Caco-2 (cell line): ENCODE results near the gene GPER1. TPM values are rescaled to one million over a fixed set of nuclear protein-coding genes. Genes with fewer than 3 reads are reported as not detected.

Experiments
- BruUV-seq: library from RNA; stranded (reverse); fragments of 400-500 nt; replicated peaks from 2 replicates; lab custom pipeline; 2021; lab: Mats Ljungman, UMichigan
- CTCF ChIA-PET: fragments of 300-600 bp; sonication (Branson Sonifier 250); formaldehyde crosslinking; loops from one replicate; lab custom pipeline; 2022; ENCODE audit warnings: antibody characterized with exemption; lab: Charles Lee
- POLR2A ChIA-PET: fragments of 300-600 bp; sonication (Branson Sonifier 250); formaldehyde crosslinking; loops from one replicate; lab custom pipeline; 2022; ENCODE audit warnings: antibody characterized with exemption; lab: Charles Lee
- DNase-seq, 2 experiments: peaks; one replicate each; pipeline versions ENCODE4 v3.0.0 to v3.0.0-alpha.2; 2020 to 2022
- H3K27me3 ChIP-seq: replicated peaks from 2 replicates; pipeline ENCODE4 v1.6.0; 2011; ENCODE audit warnings: low read length; ENCODE audit not compliant: control insufficient read depth, insufficient read depth
- H3K36me3 ChIP-seq: 2 replicates; pipeline ENCODE4 v1.5.1; 2011; ENCODE audit warnings: low read length; ENCODE audit not compliant: control insufficient read depth, insufficient read depth
- H3K4me1 ChIP-seq: fragments of 250-450 bp; sonication (Bioruptor Pico); 2 replicates; pipeline ENCODE4 v1.5.1; 2020; ENCODE audit warnings: mild to moderate bottlenecking
- H3K4me3 ChIP-seq: 2 replicates; pipeline ENCODE4 v1.5.1; 2011; ENCODE audit warnings: low read depth, mild to moderate bottlenecking, control low read depth, low read length
- H3K9me3 ChIP-seq: fragments of 250-450 bp; sonication (Bioruptor Pico); 2 replicates; pipeline ENCODE4 v1.5.1; 2020; ENCODE audit warnings: mild to moderate bottlenecking, moderate library complexity
- H3K27ac Mint-ChIP-seq: one replicate; pipeline ENCODE4 v1.8.0; 2022; ENCODE audit warnings: mixed read lengths; ENCODE audit not compliant: unreplicated experiment
- H3K27me3 Mint-ChIP-seq: one replicate; pipeline ENCODE4 v1.8.0; 2022; ENCODE audit warnings: mixed read lengths; ENCODE audit not compliant: insufficient read depth, unreplicated experiment
- H3K36me3 Mint-ChIP-seq: one replicate; pipeline ENCODE4 v1.8.0; 2022; ENCODE audit warnings: mild to moderate bottlenecking, mixed read lengths; ENCODE audit not compliant: insufficient read depth, unreplicated experiment
- H3K4me1 Mint-ChIP-seq: one replicate; pipeline ENCODE4 v1.8.0; 2022; ENCODE audit warnings: low read depth, mixed read lengths; ENCODE audit not compliant: unreplicated experiment
- H3K4me3 Mint-ChIP-seq: one replicate; pipeline ENCODE4 v1.8.0; 2022; ENCODE audit warnings: mild to moderate bottlenecking, moderate library complexity, mixed read lengths; ENCODE audit not compliant: unreplicated experiment
- H3K9me3 Mint-ChIP-seq: one replicate; pipeline ENCODE4 v1.8.0; 2022; ENCODE audit warnings: mixed read lengths; ENCODE audit not compliant: unreplicated experiment
- CTCF ChIP-seq, 2 experiments: fragments of 200-600 bp in 1 of 2; IDR thresholded peaks; 1 replicate in 1 of 2; 2 replicates in 1 of 2; pipeline versions ENCODE4 v1.5.1 to v1.8.0; 2011 to 2022; ENCODE audit warnings: antibody characterized with exemption in 1 of 2, control low read depth in 1 of 2, inconsistent platforms in 1 of 2, low read depth in 1 of 2, low read length in 1 of 2, mild to moderate bottlenecking in 1 of 2, moderate library complexity in 1 of 2; ENCODE audit not compliant: insufficient read depth in 1 of 2, severe bottlenecking in 1 of 2, unreplicated experiment in 1 of 2
- intact Hi-C: fragments of 100-400 bp; cut with micrococcal nuclease; formaldehyde crosslinking; loops from one replicate; pipeline ENCODE4 v1.10.0; 2022; ENCODE audit not compliant: unreplicated experiment
- total RNA-seq: library from RNA; stranded (reverse); gene quantifications from 2 replicates; pipeline ENCODE4 v1.2.3, GENCODE V29; 2022

GPER1 gene
- total RNA-seq, 1 experiment from 2014 or later: 0.25 TPM

- Mint-ChIP-seq H3K9me3 (no peaks in the 10 kb centered on the region), H3K4me1 (no peaks in the 10 kb centered on the region), H3K27ac (no peak overlapping the region), H3K36me3 (no peaks in the 10 kb centered on the region), H3K4me3 (no peak overlapping the region), H3K27me3 (no peaks in the 10 kb centered on the region)
- no TSS peak for BruUV-seq
- no peak overlapping the region for H3K4me3 ChIP-seq
- DNase-seq: no peak
- ChIA-PET CTCF (no interaction called here), POLR2A (no interaction called here)
- no peak for TF ChIP-seq CTCF (IDR thresholded peaks at IDR 0.05; ENCODE audit: insufficient read depth in 1 of 2, low read depth in 1 of 2, low read length in 1 of 2, severe bottlenecking in 1 of 2, unreplicated experiment in 1 of 2)
- no peaks in the 10 kb centered on the region for H3K9me3 ChIP-seq
- no peaks in the 10 kb centered on the region for H3K36me3 ChIP-seq
- intact Hi-C loops: no loop called here
- no peaks in the 10 kb centered on the region for H3K27me3 ChIP-seq
- H3K4me1 ChIP-seq: no peaks in the 10 kb centered on the region
These were observed 3.9 kb upstream of the GPER1 start for GRCh38 chr7:1083729-1084657.

GRCh38 chr7:1085266-1085665 is 2.6 kb upstream of the GPER1 start:
- ChIA-PET POLR2A (no interaction called here), CTCF (interaction anchor here (0.6 kb wide), 1 partner anchor 99 kb away, joined by 4 read pairs; no protein-coding TSS in a partner anchor)
- no peaks in the 10 kb centered on the region for H3K27me3 ChIP-seq
- Mint-ChIP-seq H3K4me1 (no peaks in the 10 kb centered on the region), H3K27me3 (no peaks in the 10 kb centered on the region), H3K4me3 (no peak overlapping the region), H3K9me3 (no peaks in the 10 kb centered on the region), H3K36me3 (no peaks in the 10 kb centered on the region), H3K27ac (no peak overlapping the region)
- BruUV-seq: no TSS peak
- no peaks in the 10 kb centered on the region for H3K4me1 ChIP-seq
- intact Hi-C loops: no loop called here
- H3K4me3 ChIP-seq: no peak overlapping the region
- no peak for DNase-seq
- H3K9me3 ChIP-seq: no peaks in the 10 kb centered on the region
- no peaks in the 10 kb centered on the region for H3K36me3 ChIP-seq
- TF ChIP-seq CTCF (IDR thresholded peaks at IDR 0.05; ENCODE audit: insufficient read depth in 1 of 2, low read depth in 1 of 2, low read length in 1 of 2, severe bottlenecking in 1 of 2, unreplicated experiment in 1 of 2): no peak

GRCh38 chr7:1085910-1086421 is 1.9 kb upstream of the GPER1 start:
- Mint-ChIP-seq H3K4me3 (no peak overlapping the region), H3K27me3 (no peaks in the 10 kb centered on the region), H3K27ac (no peak overlapping the region), H3K36me3 (no peaks in the 10 kb centered on the region), H3K4me1 (no peaks in the 10 kb centered on the region), H3K9me3 (no peaks in the 10 kb centered on the region)
- Histone ChIP-seq H3K4me3 (no peak overlapping the region), H3K27me3 (no peaks in the 10 kb centered on the region), H3K36me3 (no peaks in the 10 kb centered on the region), H3K9me3 (no peaks in the 10 kb centered on the region), H3K4me1 (no peaks in the 10 kb centered on the region)
- ChIA-PET CTCF (interaction anchor here (0.6 to 0.7 kb wide), 3 partner anchors 24 to 108 kb away, joined by 4 read pairs; no protein-coding TSS in a partner anchor), POLR2A (no interaction called here)
- TF ChIP-seq CTCF (IDR thresholded peaks at IDR 0.05; ENCODE audit: insufficient read depth in 1 of 2, low read depth in 1 of 2, low read length in 1 of 2, severe bottlenecking in 1 of 2, unreplicated experiment in 1 of 2): no peak
- intact Hi-C loops: no loop called here
- no peak for DNase-seq
- BruUV-seq: no TSS peak
